ENCODE measurements around the gene DGKK.

DGKK gene, protein sequence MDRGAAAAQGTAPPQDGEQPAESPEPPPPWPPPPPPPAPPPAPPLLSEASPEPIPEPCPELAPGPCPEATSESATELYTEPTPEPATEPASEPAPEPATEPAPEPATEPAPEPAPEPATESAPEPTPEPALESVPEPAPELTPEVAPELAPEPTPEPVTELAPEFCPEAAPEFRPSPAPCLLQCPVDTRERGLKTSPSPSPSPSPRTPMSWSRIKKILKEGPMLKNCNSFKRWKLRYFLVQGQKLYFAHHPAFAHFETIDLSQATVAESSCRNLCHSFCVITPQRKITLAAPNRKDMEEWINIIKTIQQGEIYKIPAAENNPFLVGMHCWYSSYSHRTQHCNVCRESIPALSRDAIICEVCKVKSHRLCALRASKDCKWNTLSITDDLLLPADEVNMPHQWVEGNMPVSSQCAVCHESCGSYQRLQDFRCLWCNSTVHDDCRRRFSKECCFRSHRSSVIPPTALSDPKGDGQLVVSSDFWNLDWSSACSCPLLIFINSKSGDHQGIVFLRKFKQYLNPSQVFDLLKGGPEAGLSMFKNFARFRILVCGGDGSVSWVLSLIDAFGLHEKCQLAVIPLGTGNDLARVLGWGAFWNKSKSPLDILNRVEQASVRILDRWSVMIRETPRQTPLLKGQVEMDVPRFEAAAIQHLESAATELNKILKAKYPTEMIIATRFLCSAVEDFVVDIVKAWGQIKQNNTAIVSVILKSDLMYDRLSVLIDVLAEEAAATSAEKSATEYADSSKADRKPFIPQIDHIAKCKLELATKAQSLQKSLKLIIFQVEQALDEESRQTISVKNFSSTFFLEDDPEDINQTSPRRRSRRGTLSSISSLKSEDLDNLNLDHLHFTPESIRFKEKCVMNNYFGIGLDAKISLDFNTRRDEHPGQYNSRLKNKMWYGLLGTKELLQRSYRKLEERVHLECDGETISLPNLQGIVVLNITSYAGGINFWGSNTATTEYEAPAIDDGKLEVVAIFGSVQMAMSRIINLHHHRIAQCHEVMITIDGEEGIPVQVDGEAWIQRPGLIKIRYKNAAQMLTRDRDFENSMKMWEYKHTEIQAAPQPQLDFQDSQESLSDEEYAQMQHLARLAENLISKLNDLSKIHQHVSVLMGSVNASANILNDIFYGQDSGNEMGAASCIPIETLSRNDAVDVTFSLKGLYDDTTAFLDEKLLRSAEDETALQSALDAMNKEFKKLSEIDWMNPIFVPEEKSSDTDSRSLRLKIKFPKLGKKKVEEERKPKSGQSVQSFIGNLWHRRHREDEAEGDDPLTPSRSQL

DNA sequence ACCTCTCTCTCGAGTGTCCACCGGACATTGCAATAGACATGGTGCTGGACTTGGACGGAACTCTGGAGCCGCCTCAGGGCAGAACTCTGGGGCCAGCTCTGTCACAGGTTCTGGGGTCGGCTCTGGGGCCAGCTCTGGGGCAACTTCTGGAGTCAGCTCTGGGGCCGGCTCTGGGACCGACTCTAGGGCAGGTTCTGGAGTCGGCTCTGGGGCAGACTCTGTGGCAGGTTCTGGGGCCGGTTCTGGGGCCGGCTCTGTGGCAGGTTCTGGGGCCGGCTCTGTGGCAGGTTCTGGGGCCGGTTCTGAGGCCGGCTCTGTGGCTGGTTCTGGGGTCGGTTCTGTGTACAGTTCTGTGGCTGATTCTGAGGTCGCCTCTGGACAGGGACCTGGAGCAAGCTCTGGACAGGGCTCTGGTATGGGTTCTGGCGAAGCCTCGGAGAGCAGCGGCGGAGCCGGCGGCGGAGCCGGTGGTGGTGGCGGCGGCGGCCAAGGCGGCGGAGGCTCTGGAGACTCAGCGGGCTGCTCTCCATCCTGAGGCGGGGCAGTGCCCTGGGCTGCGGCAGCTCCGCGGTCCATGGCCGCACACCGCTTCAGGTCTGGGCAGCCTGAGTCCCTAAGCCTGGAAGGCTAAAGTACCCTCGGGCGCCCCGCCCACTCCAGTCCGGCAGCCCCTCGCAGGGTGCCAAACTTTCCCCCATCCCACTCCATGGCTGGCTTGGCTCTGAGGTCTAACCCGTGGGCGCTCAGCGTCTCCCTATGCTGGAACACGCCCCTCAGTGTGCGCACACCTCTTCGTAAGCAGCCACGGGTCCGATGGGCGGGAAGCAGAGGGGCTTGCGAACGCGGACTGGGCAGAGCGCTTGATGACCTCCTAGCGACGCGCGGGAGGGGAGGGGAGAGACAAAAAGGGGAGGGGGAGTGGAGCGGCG is at the start of gene DGKK:
Gene DGKK (minus strand): TSS at position 723 of the 929 bp plus-strand sequence. CDS start 147 bp downstream, at position 576.
- Histone ChIP-seq H3K36me3 (no peaks in the 10 kb centered on the region), H3K27me3 (peaks cover 0 to 29% of the 10 kb centered on the region in 2 donors), H3K27ac (no peak within 1 kb of the TSS), H3K4me3 (peak within 1 kb of the TSS in 1 of 2 donors; percentile 11), H3K4me1 (peaks cover 0 to 22% (median 8%) of the 10 kb centered on the region in 4 donors), H3K9me3 (no peaks in the 10 kb centered on the region)
- intact Hi-C loops (cut with DNase I; ENCODE audit: low total_unique reads) = no loop called here
- TF ChIP-seq, protein P1, sequence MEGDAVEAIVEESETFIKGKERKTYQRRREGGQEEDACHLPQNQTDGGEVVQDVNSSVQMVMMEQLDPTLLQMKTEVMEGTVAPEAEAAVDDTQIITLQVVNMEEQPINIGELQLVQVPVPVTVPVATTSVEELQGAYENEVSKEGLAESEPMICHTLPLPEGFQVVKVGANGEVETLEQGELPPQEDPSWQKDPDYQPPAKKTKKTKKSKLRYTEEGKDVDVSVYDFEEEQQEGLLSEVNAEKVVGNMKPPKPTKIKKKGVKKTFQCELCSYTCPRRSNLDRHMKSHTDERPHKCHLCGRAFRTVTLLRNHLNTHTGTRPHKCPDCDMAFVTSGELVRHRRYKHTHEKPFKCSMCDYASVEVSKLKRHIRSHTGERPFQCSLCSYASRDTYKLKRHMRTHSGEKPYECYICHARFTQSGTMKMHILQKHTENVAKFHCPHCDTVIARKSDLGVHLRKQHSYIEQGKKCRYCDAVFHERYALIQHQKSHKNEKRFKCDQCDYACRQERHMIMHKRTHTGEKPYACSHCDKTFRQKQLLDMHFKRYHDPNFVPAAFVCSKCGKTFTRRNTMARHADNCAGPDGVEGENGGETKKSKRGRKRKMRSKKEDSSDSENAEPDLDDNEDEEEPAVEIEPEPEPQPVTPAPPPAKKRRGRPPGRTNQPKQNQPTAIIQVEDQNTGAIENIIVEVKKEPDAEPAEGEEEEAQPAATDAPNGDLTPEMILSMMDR (IDR thresholded peaks at IDR 0.05) = no peak
- no peak for DNase-seq

DNA sequence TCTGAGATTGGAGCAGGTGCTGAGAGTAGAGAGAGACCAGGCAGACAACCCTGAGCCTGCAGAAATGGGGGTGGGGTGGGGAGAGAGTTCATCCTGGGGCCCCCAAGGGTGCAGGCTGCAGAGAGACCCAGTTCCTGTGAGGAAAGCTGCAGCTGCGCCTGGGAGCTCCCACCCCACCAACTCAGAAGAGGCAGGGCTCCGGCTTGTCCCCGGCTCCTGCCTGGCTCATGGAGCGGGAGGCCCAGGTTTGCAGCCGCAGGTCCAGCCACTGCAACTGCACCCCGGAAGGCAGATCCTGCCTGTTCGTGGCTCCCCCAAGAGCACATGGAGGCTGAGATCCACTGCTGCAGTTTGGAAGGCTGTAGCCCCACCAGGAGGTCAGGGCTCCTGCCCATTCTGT is 44.2 kb upstream of the DGKK start:
- intact Hi-C loops (cut with DNase I; ENCODE audit: low total_unique reads) = no loop called here
- TF ChIP-seq, protein P1 (IDR thresholded peaks at IDR 0.05) = no peak
- Histone ChIP-seq H3K9me3 (no peaks in the 10 kb centered on the region), H3K4me3 (no peak overlapping the region), H3K36me3 (no peaks in the 10 kb centered on the region), H3K4me1 (no peaks in the 10 kb centered on the region), H3K27ac (no peak overlapping the region), H3K27me3 (no peaks in the 10 kb centered on the region)
- DNase-seq = no peak

DNA sequence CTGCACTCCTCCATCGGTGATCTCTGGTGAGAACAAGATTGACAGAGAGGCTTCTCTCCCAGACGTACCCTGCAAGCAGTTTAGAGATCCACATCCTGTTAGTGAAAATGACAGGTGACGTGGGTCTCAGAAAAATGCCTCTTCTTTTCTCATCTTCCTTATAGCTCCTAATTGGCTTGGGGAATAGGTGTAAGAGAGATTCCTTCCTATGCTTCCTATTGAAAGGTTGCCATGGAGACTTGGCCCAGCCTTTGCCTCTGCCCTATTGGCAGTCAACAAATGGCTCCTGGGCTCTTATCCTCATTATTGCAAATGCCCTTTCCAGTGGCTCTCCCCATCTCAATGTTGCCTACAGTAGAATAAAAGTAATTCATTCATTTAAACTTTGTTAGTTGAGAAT is 26.5 kb upstream of the DGKK start:
- intact Hi-C loops (cut with DNase I; ENCODE audit: low total_unique reads) = no loop called here
- no peak for DNase-seq

DNA sequence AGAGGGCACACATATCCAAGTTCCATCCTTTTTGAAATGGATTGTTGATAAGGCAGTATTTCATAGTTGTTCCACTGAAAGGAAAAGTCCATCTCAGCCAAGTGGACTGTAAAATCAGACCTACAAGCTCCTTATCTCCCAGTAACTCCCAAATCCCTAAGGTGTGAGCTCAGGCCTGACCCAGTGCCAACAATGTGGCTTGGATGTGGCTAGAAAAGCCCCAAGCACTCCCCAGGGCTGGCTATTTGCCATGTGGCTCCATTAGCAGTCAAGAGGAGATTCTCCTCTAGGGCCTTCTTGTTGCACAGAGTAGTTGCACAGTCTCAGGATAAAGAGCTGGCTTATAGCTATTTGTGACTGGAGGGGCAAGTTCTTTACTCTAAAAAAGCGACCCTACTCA is 25.0 kb upstream of the DGKK start:
- DNase-seq = no peak
- intact Hi-C loops (cut with DNase I; ENCODE audit: low total_unique reads) = no loop called here
- TF ChIP-seq, protein P1 (IDR thresholded peaks at IDR 0.05) = no peak

More for the DNA sequence above, 26.5 kb upstream of the DGKK start:
- TF ChIP-seq, protein P1 (IDR thresholded peaks at IDR 0.05) = no peak
- Histone ChIP-seq H3K9me3 (no peaks in the 10 kb centered on the region), H3K27me3 (no peaks in the 10 kb centered on the region), H3K4me3 (no peak overlapping the region), H3K4me1 (no peaks in the 10 kb centered on the region), H3K36me3 (no peaks in the 10 kb centered on the region), H3K27ac (no peak overlapping the region)

More for the DNA sequence above, 25.0 kb upstream of the DGKK start:
- Histone ChIP-seq H3K36me3 (no peaks in the 10 kb centered on the region), H3K4me1 (no peaks in the 10 kb centered on the region), H3K4me3 (no peak overlapping the region), H3K27ac (no peak overlapping the region), H3K27me3 (no peaks in the 10 kb centered on the region), H3K9me3 (no peaks in the 10 kb centered on the region)
